NCI-H774 (cell line): ENCODE measurements around the gene IER5L.
"Not testable (repeated sequence)": the region's sequence is repeated elsewhere in the genome, so short reads cannot be mapped to it uniquely, and the experiment has no call there.

Experiments
- DNase-seq: peaks from one replicate; lab custom pipeline; 2025; lab: John Stamatoyannopoulos, UW

The IER5L gene

DNA sequence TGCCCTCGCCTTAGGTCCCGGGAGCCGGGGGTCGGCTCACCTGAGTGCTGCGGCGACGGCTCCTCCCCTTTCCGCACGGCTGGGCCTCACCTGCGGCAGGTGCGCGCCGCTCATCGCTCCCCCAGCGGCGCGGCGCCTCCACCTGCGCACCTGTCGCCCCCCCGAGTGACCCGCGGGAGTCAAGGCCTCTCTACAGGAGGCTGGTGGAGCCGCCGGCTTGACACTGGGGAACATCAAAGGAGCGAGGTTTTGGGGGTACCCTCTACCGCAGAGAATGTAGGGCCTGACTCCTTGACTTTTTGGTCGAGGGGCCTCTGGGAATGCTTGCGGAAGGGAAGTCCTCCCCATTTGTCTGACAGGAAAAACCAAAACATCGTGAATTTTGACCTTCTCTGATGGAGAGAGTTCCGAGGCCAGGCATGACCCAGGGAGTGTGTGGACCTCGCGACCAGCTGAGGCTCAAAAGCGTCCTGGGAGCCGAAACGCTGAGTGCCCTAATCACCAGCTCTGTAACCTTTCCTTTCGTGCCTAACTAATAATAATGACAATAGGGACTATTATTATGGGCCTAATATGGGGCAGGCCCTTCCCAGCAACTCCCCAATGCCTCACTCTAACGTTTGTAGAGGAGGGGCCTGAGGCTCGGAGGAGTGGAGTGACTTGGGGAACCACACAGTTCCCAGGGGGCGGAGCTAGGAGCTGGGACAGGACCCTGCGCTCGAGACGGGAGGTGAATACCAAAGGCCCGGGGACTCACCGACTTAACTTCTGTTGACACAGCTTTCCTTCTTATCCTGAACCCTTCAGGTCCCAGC lies 714 bp upstream of the IER5L start:
- DNase-seq, result peak; percentile 85

DNA sequence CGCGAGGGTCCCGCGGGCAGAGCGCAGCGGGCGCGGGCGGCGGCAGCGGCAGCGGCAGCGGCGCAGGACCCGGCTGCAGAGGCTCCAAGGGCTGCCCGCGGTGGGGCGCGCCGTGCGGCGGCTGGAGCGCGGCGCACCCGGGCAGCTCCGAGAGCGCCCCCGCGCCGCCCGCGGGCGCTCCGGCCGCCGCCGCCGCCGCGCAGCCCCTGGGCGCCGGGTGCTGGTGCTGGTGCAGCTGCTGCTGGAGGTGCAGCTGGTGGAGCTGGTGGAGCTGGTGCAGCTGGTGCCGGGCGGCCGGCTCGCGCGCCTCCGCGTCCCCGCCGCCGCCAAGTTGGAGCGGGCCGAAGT lies 644 bp downstream of the IER5L start:
- DNase-seq, result peak; percentile 51

DNA sequence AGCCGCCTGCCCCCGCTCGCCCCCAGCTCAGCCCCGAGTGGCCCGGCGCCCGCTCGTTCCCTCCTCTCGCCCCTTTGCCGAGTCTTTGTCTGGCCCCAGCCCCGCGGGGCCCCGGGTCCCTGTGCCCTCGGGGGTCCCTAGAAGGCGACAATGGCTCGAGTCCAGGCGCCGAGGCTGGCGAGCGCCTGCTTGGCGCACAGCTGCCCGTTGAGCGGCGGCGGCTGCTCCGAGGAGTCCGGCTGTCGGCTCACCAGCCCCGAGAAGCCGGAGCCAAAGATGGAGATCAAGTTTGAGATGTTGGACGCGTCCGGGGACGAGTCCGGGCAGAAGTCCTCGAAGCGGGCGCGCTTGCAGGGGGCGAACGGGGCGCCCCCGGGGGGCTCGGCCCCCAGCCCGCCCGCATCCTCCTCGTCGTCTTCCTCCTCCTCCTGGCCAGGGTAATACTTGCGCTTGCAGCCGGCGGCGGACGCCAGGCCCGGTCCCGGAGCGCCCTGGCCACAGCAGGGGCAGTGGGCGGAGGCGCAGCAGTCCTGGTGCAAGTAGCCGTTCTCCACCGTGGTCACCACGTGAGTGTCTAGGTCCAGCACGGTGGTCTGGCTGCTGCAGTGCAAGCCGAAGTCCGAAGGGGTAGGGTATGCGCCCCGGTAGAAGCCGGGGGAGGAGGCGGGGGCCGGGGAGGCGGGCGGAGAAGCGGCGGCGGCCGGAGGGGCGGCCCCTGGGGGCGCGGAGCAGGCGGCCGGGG lies 1.2 kb downstream of the IER5L start:
- DNase-seq, result peak; percentile 25

DNA sequence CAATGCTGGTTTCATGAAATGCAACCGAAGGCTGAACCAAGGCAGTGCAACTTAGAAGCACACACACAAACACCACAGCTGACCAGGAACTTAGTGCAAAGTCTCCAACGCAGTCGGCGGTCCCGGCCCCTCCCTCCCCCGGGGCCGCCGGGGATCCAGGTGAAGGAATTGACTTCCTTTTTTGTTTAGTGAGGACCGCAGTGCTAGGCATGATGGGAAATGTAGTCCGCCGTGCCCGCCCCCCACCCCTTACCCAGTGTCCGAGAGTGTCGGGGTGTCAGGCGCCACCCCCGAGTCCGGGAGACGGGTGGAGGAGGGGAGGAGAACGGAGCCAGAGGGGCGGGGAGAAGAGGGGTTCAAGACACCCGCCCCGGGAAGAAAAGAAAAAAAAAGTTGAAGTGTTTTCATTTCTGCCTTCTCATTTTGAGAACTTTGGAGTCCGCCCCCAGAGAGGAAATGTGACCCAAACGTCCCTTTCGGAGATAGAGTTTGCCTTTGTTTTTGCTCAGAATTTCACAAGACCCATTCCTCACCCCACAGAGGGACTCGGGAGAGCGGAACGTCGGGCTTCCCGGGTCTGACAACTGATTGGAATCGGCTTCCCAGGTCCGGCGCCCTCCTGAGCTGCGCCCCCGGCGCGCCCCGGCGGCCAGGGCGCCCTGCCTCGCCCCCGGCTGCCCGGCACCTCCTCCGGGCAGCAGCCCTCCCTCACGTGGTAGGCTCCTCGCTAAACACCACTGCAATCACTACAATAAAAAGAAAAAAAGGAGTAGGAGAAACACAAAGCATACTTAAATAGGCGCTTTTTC lies 2.0 kb downstream of the IER5L start:
- peak; percentile 85 for DNase-seq

DNA sequence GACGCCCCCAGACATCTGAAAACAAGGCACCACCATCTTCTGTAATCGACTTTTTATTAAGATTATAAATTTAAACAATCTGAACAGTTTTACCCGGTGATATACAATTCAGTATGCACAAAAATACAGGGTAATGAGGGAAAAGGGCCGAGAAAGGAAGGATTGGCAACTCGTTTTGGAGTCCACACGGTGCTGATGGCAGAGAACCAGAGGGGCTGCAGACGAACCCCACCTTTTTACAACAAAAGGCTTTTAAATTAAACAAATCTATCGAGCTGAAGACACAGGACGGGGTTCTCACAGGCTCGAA lies 2.6 kb downstream of the IER5L start:
- DNase-seq, result no peak

DNA sequence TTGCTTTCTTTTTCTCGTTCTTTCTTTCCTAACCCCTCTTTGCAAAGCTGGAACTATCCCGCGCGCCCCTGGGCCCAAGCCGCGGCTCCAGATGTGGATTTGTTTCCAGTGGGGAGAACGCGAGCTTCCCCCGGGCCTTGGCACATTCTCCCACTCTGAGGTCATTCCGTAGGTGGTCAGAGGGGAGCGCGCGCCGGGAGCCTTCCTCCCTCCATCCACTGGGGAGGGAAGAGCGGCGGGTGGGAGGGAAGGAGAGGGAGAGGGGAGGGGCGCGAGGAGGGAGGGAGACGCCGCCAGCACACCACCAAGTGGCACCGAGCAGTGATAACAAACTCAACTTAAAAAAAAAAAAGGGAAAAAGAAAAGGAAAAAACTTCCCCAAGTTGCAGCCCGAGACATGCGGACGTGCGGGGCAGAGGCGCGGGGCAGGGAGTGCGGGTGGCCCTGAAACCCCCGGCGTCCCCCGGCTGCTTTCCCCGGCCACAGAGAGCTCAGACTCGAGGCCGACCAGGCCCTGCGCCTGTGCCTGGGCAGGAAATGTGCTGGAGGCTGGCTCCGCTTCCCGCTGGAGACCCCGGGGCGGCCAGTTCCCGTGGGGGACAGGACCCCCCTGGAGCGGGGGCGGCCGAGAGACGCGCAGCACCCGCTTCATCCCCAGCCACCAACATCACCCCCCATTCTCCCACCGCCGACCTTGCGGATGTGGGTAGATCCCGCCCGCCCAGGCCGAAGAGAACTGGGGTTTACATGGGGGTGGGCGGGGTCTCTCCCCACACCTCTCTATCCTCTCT lies 3.1 kb downstream of the IER5L start:
- DNase-seq, result peak; percentile 59

DNA sequence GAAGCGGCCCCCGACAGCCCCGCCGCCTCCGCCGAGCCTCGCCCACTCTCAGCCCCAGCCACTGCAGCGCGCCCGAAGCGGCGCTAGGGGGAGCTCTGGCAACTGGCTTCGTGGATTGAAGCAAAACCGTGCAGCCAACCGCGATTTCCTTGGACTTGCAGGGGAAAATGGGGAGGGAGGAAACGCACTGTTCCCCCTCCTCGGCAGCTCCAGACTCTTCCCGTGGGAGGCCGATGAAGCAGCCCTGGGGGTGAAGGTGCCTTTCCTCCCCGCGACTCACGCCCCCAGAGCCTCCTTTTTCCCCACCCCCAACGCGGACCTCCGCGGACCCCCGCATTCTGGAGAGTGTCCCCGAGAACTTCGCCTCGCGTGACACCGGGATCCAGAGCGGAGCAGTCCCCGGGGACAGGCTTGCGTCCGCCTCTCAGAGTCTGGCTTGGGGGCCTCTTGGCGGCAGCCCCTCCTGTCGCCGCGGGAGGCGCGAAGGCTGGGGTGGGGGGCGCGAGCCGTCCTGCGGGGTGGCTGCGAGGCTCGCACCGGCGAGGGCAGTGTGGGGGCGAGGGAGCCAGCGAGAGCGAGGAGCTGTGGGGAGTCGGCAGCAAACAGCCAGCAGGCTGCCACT lies 3.8 kb downstream of the IER5L start:
- DNase-seq, result peak; percentile 89

DNA sequence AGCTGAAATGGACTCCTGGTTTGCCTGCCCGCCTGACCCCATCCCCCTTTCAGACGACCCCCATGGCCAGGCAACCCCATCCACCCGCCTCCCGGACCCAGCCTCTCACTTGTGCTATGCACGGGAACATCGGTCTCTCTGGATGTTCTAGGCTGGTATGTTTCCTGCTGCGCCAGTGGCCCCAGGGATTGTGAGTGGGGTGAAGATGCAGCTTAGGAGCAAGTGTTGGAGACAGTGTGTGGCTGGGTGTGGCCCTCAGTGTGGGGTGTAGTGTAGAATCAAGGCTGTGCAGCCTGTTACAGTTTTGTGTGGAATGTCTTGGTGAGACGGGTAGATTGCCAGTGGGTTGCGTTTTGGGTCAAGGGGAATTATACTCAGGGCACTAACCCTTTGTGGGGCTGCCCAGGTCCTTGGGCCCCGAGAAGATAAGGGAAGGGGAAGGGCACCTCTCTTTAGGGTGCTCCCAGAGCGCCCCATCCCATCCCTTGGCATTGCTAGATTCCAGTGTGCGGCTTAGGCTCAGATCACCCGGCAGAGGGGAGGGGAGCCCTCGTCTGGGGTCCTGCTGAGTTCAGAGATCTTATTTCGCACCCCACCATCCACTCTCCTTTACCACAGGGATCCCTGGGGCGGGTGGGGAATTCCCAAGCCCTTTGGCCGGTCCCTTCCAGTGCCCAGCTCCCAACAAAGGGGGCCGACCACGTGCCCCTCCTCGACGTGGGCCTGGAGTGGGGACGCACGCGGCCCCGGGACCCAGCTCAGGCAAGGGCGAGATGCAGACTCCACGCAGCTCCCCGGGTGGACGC lies 4.6 kb downstream of the IER5L start:
- DNase-seq, result no peak

DNA sequence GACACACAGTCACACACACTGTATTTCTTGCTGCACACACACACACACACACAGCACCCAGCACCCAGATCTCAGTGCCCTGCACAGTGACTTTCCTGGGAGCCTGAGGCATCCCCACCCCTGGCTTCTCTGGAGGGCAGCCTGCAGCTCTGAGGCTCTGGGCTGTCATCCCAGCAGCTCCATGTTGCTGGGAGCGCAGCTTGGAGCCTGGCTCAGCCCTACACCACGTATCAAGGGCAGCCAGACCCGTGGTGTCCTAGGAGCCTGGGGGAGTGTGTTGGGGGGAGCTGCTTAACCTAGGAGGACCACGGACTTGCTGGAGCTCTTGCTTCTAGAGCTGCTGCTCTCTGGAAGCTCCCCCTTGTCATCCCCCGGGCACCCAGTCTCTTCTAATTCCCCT lies 5.2 kb downstream of the IER5L start:
- no peak for DNase-seq

DNA sequence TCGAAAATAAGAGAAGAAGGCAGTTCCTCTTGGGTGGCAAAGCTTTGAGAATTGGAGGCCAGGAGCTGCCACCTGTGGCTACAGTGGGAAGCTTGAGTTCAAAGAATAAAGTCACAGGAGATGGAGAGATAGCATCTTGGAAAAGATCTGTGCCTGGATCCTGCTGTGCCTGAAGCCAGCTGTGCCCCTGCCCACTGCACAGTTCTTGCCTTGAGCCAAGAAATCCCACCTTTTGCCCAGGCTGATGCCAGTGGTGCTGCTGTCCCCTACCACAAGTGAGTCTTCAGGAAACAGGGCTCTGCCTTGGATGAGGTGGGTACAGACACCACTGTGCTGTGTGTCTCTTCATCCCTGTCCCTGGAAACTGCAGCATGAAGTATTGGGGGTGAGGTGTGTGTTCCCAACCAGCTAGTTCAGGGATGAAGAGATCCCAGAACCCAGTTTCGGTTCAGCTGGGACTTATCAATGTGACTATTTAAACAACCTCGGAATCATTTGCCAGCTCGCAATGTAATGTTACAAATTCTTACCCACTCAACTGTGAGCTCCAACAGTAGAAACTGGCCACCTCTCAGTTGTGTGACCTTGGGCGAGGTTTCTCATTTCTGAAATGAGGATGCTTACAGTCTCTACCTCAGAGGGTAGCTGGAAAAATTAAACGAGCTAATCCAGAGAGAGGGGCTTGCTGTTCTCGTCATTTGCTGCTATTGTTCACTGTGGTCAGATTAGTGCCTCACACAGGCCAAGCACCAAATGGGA lies 5.9 kb downstream of the IER5L start:
- no peak for DNase-seq

DNA sequence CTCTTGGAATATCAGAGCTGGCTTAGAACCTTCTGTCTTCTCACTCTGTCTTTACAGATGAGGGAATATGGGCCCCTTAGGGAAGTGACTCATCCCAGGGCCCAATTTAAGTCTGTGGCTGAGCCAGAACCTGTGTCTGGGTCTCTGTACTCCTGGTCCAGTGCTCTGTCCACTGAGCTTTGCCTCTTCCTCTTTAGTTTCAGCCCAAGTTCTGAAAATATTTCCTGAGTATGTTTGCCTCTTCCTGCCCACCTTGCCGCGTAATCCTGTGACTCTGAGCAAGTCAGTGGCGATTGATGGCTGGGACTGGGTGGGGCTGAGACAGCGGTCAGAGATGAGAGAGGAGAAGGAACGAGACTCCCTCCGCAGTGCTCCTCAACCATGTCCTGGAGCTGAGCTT lies 7.8 kb downstream of the IER5L start:
- DNase-seq, result no peak

DNA sequence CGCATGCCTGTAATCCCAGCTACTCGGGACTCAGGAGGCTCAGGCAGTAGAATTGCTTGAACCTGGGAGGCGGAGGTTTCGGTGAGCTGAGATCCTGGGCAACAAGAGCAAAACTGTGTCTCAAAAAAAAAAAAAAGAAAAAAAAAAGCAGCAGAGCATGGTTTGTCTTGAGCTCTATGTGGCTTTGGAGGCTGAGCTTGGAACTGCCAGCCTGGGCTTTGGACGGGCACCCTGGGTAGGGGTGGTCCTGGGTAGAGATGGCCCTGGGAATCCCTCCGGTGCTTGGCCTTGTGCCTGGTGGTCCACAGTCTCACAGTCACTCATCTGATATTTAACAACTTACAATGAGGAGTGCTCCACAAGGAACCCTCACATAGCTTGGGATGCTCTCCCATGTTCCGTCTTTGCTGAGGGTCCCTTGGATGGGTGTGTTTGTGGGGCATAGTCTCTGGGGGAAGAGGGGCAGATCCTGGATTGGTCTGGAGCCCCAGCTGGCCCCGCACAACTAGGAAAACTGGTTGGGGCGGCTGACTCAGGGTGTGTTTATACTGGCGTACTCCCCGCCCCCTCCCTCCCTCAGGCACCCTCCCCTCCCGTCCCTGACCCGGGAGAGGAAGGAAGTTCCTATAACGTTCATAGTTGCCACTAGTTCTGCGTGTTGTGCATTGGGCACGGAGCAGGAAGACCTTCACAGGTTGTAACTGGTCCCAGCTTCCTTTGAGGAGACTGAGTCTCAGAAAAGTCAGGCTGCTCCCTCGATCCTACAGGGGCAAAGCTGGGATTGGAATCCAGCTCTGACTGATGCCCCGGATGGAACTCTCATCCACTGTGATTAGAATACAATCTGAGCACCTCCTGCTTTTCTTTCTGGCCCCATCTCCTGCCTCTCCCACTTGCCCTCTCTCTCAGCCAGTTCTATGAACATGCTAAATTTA lies 11.2 kb downstream of the IER5L start:
- peak; percentile 76 for DNase-seq

DNA sequence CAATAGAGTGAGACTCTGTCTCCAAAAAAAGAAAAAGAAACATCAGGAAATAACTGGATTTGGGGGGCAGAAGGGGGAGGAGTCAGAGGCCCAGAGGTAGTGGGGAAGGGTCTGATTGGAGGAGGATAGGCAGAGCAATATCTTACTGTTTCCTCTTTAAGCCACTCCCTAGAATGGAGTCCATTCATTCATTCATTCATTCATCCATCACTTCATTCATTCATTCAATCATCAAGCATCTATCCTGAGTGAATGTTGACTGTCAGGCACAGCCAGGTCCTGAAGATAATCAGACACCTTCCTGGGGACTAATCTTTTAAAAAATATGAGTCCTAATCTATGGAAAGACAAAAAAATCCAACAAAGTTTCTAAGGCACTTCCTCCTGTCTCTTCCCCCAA lies 12.9 kb downstream of the IER5L start:
- no peak for DNase-seq

DNA sequence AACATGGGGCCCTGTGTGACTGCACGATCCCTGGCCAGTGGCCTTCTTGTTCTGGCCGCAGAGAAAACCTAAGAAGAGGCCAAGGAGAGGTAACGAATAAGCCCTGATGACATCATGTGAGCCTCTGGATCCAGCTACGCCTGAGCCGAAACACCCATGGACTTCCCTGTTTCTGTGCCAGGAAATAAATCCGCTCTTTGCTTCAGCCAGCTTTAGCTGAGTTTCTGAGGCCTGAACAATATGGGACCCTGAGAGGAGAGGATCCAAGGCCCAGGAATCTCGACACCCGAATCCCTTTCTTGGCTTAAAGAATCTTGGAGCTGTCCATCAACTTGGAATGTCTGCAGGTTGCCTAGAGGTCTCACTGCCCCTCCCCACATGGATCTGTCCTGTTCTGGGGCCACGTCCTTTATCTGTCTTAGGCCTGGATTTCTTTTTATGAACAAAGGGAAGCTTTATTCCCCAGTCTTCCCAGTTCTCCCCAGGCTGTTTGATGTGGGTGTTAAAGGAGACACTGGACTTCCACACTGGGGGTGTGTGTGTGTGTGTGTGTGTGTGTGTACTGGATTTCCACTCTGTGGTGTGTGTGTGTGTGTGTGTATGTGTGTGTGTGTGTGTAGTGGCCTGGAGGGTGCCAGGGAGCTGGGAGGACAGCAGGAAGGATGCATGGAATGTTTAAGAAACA lies 13.7 kb downstream of the IER5L start:
- no peak for DNase-seq

DNA sequence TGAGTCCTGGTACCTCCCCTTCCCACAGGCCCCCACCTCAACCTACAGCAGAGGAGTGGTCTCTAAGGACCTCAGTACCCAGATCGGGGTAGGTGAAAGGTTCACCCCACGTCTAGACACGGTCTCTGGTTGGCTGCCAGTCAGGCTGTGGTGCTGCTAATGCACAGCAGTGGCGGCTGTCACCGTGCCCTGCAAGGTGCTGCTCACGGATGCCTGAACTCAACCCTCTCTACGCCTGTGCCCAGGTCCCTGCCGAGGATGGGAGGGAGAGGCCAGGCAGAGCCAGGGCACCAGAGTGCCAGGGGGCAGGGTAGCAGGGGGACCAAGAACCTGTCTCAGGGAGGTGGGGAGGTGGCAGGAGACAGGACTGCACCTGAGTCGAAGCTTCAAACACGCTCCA lies 14.3 kb downstream of the IER5L start:
- no peak for DNase-seq

DNA sequence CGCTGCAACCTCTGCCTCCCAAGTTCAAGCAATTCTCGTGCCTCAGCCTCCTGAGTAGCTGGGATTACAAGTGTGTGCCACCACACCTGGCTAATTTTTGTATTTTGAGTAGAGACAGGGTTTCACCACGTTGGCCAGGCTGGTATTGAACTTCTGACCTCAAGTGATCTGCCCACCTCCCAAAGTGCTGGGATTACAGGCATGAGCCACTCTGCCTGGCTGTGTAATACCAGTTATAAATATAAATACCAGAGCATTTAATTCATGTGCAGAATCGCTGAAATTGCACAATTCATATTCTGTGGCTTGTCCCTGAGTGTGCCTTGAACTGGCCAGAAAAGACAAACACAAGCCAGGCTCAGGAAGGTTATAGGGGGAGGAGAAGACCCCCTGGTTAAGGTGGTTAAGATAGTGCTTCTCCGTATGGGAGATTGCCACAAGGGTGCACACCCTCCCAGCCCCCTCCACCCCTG lies 14.8 kb downstream of the IER5L start:
- not testable (repeated sequence) for DNase-seq

DNA sequence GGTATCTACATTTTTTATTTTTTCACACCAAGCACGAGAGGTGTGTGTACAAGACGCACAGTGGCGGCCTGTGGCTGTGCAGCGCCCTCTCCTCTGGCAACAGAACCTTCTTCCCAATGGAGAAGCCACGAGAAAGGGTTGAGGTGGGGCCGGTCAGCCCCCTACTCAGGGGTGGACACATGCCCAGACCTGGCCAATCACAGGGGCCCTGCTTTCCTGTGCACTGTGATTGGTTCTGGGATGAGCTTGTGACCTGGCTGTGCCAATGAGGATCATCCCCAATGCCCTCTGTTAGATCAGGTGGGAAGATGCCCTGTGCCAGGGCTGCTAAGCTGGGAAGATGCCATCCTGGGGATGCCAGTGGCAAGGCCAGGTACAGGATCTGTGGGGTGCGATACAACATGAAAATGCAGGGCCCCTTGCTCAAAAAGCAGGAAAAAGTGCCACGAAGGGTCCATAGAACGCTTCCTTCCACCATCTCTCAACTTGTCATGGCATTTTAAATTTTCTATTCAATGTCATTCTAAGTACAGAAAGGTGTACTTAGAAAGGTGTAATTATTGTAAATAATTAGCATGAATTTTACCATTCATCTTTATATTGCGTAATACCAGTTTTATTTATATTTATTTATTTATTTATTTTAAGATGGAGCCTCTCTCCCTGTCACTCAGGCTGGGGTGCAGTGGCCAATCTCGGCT lies 15.4 kb downstream of the IER5L start:
- no peak for DNase-seq

DNA sequence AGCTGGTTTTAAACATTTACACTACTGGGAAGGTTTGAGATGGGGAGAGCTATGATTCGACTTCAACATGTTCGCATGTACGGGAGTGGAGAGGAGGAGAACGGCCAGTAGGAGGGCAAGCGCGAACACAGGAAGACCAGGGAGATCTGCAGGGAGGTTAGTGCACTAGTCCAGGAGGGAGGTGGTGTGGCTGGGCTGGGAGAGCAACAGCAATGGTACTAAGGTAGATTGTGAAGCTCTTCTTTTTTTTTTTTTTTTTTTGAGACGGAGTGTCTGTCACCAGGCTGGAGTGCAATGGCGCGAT lies 16.6 kb downstream of the IER5L start:
- DNase-seq, result no peak
